ENCODE results near the gene GPRC5C. TPM values are rescaled to one million over a fixed set of nuclear protein-coding genes. Genes with fewer than 3 reads are reported as not detected.

The GPRC5C gene
- total and polyA plus RNA-seq, 2 of the 8 experiments (the other 6 are each of a cell fraction or from before 2014, with no cell fraction given) = 18.3 to 55.8 TPM

- POLR2A ChIA-PET (ENCODE audit: partially characterized antibody) = no interaction called here
- no peak overlapping the region for H4K8ac ChIP-seq (ENCODE audit: extremely low read depth, insufficient read depth, low read length)
- no peak overlapping the region for H3K27ac ChIP-seq (ENCODE audit: low read depth, low read length)
- no peak overlapping the region for H4K5ac ChIP-seq (ENCODE audit: insufficient read length, low read depth, low read length)
- no peak overlapping the region for H2BK120ac ChIP-seq (replicated peaks; ENCODE audit: low read depth, low read length)
- DNase-seq (ENCODE audit: low read depth in 1 of 2, low spot score in 2 of 2) (no peak), FAIRE-seq (no peak)
- no peak overlapping the region for H2AK5ac ChIP-seq (ENCODE audit: low read depth, low read length)
- no peak overlapping the region for H2BK20ac ChIP-seq (ENCODE audit: low read length)
- no peak overlapping the region for H3K4ac ChIP-seq (replicated peaks; ENCODE audit: insufficient read length, low read depth, low read length)
- no peaks in the 10 kb centered on the region for H3K27me3 ChIP-seq (replicated peaks in 1 of 4; ENCODE audit: control insufficient read depth in 3 of 4, extremely low read depth in 1 of 4, insufficient read depth in 3 of 4, low read length in 3 of 4)
- no peak overlapping the region for H2BK15ac ChIP-seq (ENCODE audit: low read length)
- H3K36me3 ChIP-seq (ENCODE audit: control insufficient read depth in 2 of 4, insufficient read depth in 4 of 4, low read length in 3 of 4) = no peaks in the 10 kb centered on the region
- H4K91ac ChIP-seq (replicated peaks; ENCODE audit: insufficient read length, low read length) = no peak overlapping the region
- no peak overlapping the region for H3K18ac ChIP-seq (ENCODE audit: extremely low read depth, low read length)
- H3K14ac ChIP-seq (ENCODE audit: insufficient read length) = no peak overlapping the region
- no peak overlapping the region for H2BK5ac ChIP-seq (ENCODE audit: low read depth, low read length)
- CTCF ChIA-PET (ENCODE audit: partially characterized antibody) = interaction anchor here (0.9 to 8.4 kb wide), 4 partner anchors 8 to 95 kb away, joined by 3 to 106 read pairs (median 4); partner anchors contain the start of gene GPR142
- WGBS, 2 experiments (ENCODE audit: extremely low coverage in 1 of 2, insufficient coverage in 1 of 2, insufficient read length in 1 of 2, insufficient replicate concordance in 2 of 2, low coverage in 1 of 2, low lambda C conversion rate in 2 of 2, missing lambda C conversion rate in 1 of 2) = 85% methylated on average over 4 of the region's 5 CpGs; no CpG with 5 or more reads in 1 of the 2 experiments
- TF ChIP-seq RFX5 (IDR thresholded peaks at IDR 0.05; ENCODE audit: borderline replicate concordance, low read depth, low read length) (no peak), HDAC6 (IDR thresholded peaks at IDR 0.05; ENCODE audit: low read depth, low read length) (no peak), TCF12 (IDR thresholded peaks at IDR 0.05; ENCODE audit: low read depth, low read length) (no peak), PHF8 (conservative IDR thresholded peaks at IDR 0.05; ENCODE audit: low read depth, low read length) (no peak), EZH2 (IDR thresholded peaks at IDR 0.05; ENCODE audit: low read depth, low read length, severe bottlenecking) (no peak), EGR1 (IDR thresholded peaks at IDR 0.05; ENCODE audit: borderline replicate concordance, low read depth, low read length) (no peak), E2F6 (IDR thresholded peaks at IDR 0.05) (no peak), RBBP5 (IDR thresholded peaks at IDR 0.05; ENCODE audit: borderline replicate concordance, low read depth, low read length) (no peak), RNF2 (IDR thresholded peaks at IDR 0.05; ENCODE audit: borderline replicate concordance, low read depth, low read length, missing control alignments, poor library complexity, severe bottlenecking) (no peak), MAFK (IDR thresholded peaks at IDR 0.05; ENCODE audit: low read depth, low read length) (no peak), TAF1 (IDR thresholded peaks at IDR 0.05; ENCODE audit: low read depth, low read length) (no peak), SP2 (IDR thresholded peaks at IDR 0.05; ENCODE audit: low read length) (no peak), GABPA (IDR thresholded peaks at IDR 0.05; ENCODE audit: borderline replicate concordance, insufficient read depth, low read length) (no peak), POLR2A (IDR thresholded peaks at IDR 0.05; ENCODE audit: control extremely low read depth in 1 of 2, low read depth in 2 of 2, low read length in 2 of 2) (no peak)
- no peak overlapping the region for H2AFZ ChIP-seq (ENCODE audit: low read length)
- no peaks in the 10 kb centered on the region for H3K79me2 ChIP-seq (ENCODE audit: control insufficient read depth in 1 of 2, insufficient read depth in 2 of 2, low read length in 2 of 2)
- H3K23me2 ChIP-seq (ENCODE audit: low read depth, low read length) = no peaks in the 10 kb centered on the region; the same call in 1 of the 2 replicates
- no peak overlapping the region for H2BK12ac ChIP-seq (ENCODE audit: low read depth, low read length)
- no peak overlapping the region for H3K4me2 ChIP-seq (ENCODE audit: insufficient read depth in 1 of 2, low read depth in 2 of 2, low read length in 2 of 2)
- no peaks in the 10 kb centered on the region for H3K9me3 ChIP-seq (ENCODE audit: insufficient read depth in 2 of 2, low read depth in 1 of 2, low read length in 1 of 2)
- H3K23ac ChIP-seq (ENCODE audit: insufficient read length) = no peak overlapping the region
- peaks cover 5 to 17% (median 15%) of the 10 kb centered on the region in 4 experiments for H3K4me1 ChIP-seq (replicated peaks in 1 of 4; ENCODE audit: control insufficient read depth in 3 of 4, insufficient read depth in 4 of 4, low read length in 3 of 4)
- no peaks in the 10 kb centered on the region for H3K79me1 ChIP-seq (ENCODE audit: low read depth, low read length)
- no peak overlapping the region for H3K9ac ChIP-seq (replicated peaks in 1 of 4; ENCODE audit: extremely low read depth in 1 of 4, low read depth in 3 of 4, low read length in 3 of 4)
- no peaks in the 10 kb centered on the region for H4K20me1 ChIP-seq (replicated peaks in 1 of 2; ENCODE audit: control insufficient read depth in 1 of 2, insufficient read depth in 2 of 2, low read length in 2 of 2)
- no peak overlapping the region for H3K4me3 ChIP-seq (ENCODE audit: extremely low read depth in 1 of 4, insufficient read depth in 2 of 4, low read depth in 3 of 4, low read length in 4 of 4)
- H3K56ac ChIP-seq (replicated peaks; ENCODE audit: insufficient read length, low read depth, low read length) = no peak overlapping the region
Measured at GRCh38 chr17:74383141-74383540, 48.7 kb upstream of the GPRC5C start.
